Hematopoietic multipotent progenitor cell treated with erythropoietin and hydrocortisone succinate and interleukin-3 and kit ligand, for 15 days (in vitro differentiated cells): ENCODE data around the gene NOXO1.

Source experiments
- DNase-seq: peaks from one replicate; pipeline ENCODE4 v3.0.0-alpha.2; 2015; ENCODE audit warnings: low spot score

NOXO1 gene

GRCh38 chr16:2009791-2010510 is 28.7 kb upstream of the NOXO1 start, which contains the start of gene ZNF598:
ZNF598 (minus strand) TSS chr16:2009821.
- DNase-seq = peak; percentile 89

DNA sequence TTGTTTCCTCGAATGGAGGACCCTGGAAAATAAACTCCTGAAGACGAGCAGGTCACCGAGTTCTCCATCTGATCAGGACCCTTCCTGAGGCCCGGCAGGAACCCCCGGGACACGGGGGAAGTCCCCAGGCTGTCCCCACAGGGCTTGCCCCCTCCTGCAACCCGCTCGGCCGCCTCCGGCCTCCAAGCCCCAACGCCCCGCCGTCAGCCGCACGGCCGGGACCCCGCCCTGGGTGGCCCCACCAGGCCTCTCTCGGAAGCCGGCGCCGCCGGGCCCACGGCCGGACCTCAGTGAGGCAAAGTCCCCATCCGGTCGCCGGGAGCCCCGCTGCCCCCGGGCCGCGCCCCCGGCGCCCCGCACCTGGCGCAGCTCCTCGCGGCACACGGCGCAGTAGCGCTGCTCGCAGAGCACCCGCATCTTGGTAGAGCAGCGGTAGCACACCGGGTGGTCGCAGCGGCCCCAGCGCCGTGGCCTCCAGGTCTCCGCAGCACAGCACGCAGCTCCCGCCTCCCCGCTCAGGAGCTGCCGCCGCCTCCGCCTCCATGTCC is 28.0 kb upstream of the NOXO1 start:
- no peak for DNase-seq

- DNase-seq = no peak
Measured at GRCh38 chr16:2008631-2009163, 27.4 kb upstream of the NOXO1 start.

- no peak for DNase-seq
Measured at GRCh38 chr16:2008009-2008526, 26.8 kb upstream of the NOXO1 start.

DNA sequence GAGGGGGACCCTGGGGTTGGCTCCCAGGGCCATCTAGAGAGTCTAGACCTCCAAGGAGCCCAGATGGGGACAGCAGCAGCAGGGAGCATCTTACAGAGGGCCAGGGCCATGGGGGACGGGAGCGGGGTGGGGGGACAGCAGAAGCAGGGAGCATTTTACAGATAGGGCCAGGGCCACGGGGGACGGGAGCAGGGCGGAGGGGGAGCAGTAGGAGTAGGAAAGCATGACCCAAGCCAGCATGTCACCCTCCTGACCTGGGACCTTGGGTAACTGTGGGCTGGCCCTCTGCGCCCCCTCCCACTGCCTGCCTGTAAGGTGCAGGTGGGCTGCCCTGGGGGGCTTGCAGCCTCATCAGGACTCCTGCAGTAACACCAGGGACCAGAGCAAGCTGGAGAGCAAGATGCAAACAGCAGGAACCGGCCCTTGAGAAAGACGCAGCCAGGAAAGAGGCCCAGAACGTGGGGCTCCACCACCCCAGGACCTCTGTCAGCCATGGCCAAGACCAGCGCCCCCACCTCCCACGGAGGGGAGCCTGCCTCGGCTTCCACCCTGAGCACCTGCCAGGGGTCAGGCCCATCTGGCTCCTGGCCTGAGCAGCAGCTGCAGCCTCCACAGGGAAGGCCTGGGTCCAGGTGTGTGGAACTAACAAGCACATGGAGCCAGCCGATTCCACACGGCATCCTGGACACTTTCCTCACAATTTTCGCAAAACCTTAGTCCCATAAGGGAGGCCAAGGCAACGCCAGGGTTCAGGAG is 26.0 kb upstream of the NOXO1 start:
- DNase-seq = no peak

DNA sequence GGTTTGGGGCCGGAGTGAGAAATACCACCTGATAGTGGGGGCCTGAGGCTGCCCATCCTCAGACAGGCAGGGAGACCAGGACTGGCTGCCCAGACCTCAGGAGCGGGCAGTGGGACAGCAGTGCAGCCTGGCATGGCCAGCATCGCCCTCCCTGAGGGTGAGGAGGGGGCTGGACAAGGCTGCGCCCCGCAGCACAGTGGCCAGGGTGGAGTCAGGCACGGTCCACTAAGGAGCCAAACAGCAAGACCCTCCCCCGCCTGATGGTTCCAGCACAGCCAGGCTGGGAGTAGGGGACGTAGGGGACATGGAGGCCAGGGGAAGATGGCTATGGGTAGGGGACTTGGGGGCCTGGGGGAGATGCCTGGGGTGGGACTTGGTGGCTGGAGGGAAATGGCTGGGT is 25.0 kb upstream of the NOXO1 start:
- DNase-seq = no peak

GRCh38 chr16:2005646-2006045 is 24.4 kb upstream of the NOXO1 start:
- peak; percentile 58 for DNase-seq

DNA sequence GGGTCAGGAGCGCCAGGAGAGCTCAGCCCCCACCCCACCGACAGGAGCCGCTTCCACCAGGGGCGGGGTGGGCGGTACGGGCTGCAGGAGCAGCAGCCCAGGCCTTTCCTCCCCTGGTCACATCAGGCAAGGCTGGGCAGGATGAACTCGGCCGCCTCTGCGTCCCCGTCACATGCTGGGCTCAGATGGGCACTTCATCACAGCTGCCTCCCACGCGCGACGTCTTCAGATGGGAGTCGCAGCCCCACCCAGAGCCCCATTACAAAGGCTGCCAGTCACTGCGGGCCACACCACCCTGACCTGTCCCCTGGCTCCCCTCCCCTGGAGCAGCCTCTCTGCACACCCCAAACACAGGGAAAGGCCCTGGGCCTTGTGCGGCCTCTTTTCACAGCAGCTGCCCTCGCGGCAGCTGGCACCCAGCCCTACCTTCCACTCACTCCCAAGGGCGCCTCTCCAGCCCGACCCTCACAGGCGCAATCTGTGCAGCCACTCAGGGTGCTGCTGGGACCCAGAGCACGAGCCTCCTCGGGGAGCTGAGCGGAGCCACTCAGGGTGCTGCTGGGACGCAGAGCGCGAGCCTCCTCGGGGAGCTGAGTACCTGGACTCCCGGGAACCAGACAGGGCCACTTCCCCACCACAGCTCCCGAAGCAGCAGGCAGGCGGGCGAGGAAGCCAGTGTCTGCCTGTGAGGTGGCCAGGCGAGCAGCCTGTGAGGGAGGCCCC is 23.7 kb upstream of the NOXO1 start:
- DNase-seq = no peak

DNA sequence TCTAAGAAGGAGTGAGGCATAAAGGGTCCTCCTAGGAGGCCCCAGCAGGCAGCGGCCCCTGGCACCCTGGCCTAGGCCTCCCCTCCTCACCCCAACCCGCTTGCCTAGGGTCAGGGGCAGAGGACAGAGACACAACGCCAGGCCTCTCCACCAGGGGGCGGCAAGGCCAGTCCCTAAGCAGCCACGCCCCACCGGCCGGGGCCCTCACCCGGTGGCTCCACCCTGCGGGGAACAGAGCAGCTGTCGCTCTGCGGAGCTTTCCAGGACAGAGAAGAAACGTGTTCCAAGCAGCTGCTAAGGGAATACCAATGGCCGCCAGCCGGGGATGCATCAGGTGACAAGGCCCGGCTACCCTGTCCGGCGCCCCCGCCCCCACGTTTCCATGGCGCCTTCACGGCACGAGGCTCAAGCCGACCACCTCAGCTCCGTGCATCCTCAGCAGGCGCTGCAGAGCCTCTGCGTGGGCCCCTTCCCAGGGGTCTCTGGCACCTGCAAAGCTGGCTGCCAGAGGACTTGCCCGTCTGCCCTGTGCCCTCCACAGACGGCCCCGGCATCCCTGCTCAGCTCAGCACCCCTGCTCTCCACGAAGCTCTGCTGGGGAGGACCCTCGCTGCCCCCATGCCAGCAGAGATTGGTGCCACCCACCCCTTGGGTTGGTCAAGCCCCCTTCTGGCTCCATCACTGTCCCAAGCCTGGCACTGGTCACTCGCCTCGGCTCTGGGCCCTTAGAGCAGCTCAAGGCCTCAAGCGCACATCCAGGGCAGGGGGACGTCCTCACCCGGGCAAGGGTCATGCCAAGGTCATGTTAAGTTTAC is 22.8 kb upstream of the NOXO1 start:
- peak; percentile 92 for DNase-seq

DNA sequence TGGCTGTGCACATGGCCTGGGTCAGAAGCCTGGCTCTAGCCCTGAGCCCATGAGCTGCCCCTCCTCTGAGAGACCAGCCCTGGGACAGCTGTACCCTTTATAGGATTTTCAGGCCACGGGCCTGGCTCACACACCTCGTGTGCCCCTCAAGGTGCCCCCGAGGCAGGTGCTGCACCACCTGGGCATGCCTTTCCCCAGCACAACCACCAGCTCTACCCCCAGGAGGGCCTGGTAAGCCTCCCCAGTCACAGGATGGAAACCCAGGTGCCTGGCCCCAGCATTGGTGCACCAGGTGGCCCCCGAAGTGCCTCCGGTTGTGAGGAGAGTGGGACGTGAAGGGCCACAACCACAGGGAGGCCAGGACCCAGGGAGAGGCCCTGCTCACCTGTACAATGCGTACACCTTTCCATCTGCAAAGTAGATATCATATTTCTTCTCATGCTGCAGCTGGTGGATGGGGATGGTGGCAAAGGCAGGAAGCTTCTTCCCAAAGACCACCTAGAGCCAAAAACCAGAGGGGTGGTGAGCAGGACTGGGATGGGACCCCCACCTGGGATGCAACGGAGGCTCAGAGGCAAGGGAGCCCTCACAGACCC is 22.1 kb upstream of the NOXO1 start:
- no peak for DNase-seq

DNA sequence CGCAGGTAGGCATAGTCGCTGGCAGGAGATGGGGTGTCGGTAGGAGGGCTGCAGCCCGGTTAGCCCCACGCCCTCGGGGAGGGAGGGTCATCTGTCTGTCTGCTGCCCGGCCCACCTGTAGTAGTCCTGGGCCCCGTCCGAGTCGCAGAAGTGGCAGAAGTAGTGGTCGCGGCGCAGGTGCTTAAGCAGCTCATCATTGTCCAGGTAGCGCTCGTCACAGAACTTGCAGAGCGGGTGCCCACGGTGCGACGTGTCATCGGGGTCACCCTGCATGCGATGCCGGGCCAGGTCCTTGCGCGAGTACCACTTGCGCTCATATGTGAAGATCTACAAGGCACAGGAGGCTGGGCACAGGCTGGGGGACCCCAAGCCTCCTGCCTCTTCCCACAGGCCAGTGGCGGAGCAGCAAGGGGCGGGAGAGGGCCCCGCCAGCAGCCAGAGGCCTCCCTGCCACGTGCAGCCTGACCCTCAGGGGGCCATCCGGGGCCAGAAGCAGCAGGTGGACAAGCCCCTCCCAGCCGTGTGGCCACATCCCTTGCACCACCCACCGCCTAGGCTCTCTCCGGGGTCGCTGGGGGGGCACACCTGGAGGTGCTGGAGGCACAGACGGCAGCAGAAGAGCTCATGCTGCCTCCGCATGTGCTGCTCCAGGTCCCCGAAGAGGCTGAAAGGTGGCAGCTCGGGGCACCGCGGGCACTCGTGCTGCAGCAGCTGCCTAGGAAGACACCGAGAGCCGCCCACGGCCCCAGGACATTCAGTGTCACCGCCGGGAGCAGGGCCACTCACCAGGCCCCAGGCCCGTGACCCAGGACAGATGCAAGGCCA is 21.3 kb upstream of the NOXO1 start:
- no peak for DNase-seq

- DNase-seq = no peak
Measured at GRCh38 chr16:2001456-2002355, 20.4 kb upstream of the NOXO1 start.

GRCh38 chr16:2001035-2001434 is 19.8 kb upstream of the NOXO1 start:
- DNase-seq = no peak

DNA sequence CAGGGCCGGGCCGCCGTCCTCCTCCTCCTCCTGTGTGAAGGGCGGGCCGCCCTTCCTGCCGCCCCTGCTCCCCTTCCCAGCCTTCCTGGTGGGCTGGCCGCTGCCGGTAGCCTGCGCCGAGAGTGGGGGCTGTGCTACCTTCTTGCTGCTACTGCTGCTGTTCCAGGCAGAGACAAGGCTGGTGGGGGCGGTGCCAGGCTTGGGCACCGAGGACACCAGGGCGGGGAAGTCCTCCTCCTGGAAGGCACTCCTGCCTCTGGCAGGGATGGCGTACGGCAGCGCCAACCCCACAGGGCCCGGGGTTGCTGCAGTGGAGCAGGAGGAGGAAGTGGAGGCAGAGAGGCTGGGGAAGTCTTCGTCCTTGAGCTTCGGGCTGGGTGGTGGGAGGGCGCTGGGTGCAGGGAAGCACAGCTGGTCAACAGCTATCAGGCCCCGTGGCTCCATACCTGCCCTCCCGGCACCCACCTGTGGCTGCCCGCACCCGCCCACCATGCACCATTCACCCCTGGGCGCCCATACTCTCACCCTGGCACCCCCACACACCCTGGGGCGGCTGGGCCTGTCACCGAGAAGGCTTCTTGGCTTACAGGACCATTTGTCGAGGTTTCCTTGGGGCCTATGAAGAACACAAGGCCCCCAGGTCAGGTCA is 18.7 kb upstream of the NOXO1 start:
- no peak for DNase-seq

- no peak for DNase-seq
Measured at GRCh38 chr16:1998852-1999801, 17.9 kb upstream of the NOXO1 start.

DNA sequence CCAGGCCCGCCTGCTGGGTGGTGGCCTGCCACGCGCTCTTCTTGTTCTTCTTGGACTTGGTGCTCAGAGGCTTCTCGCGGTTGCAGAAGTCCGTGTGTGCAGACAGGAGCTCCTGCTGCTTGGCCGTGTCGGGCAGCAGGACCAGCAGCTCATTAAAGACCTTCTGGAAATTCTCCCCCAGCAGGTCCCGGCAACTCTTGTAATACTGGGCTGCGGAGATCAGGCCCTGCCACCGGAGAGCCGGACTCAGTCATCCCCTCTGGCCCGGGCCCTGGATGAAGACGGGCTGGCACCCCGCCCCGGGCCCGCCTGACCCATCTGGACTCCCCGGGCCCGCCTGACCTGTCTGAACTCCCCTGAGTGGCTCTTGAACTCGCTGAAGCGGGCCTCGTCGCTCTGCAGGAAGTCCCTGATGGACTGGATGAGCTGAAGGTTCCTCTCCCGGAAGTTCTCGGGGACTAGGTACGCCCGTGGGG is 17.1 kb upstream of the NOXO1 start:
- no peak for DNase-seq
